Epithelial cell of esophagus (primary cell): ENCODE results near the gene DGKG.

Experiments used
- DNase-seq: peaks from one replicate; pipeline ENCODE4 v3.0.0; 2010; ENCODE audit warnings: low read depth
- H3K4me3 ChIP-seq: 2 replicates; pipeline ENCODE4 v1.5.1; 2011; ENCODE audit warnings: mild to moderate bottlenecking, low read length, control low read depth
- CTCF ChIP-seq: IDR thresholded peaks from 2 replicates; pipeline ENCODE4 v1.5.1; 2011; ENCODE audit warnings: low read depth, mild to moderate bottlenecking, low read length, control low read depth, inconsistent platforms; ENCODE audit not compliant: insufficient read depth; ENCODE audit errors: missing control alignments

The DGKG gene

GRCh38 chr3:186290796-186291195 is 71.2 kb downstream of the DGKG start:
- TF ChIP-seq CTCF = no peak
- DNase-seq = no peak
- H3K4me3 ChIP-seq = no peak overlapping the region

- no peak overlapping the region for H3K4me3 ChIP-seq
- TF ChIP-seq CTCF = no peak
- peak; percentile 15 for DNase-seq
Observed at GRCh38 chr3:186287711-186288110, 74.3 kb downstream of the DGKG start.

- DNase-seq = no peak
- no peak overlapping the region for H3K4me3 ChIP-seq
- no peak for TF ChIP-seq CTCF
Observed at GRCh38 chr3:186286114-186286513, 75.9 kb downstream of the DGKG start.

GRCh38 chr3:186284661-186285060 is 77.4 kb downstream of the DGKG start:
- DNase-seq = no peak
- no peak overlapping the region for H3K4me3 ChIP-seq
- TF ChIP-seq CTCF = no peak

GRCh38 chr3:186284349-186284652 is 77.7 kb downstream of the DGKG start:
- H3K4me3 ChIP-seq = no peak overlapping the region
- no peak for TF ChIP-seq CTCF
- DNase-seq = no peak

- no peak overlapping the region for H3K4me3 ChIP-seq
- no peak for TF ChIP-seq CTCF
- DNase-seq = peak; percentile 64
Observed at GRCh38 chr3:186283651-186284348, 78.2 kb downstream of the DGKG start.

- H3K4me3 ChIP-seq = no peak overlapping the region
- DNase-seq = peak; percentile 28
- TF ChIP-seq CTCF = no peak
Observed at GRCh38 chr3:186283096-186283495, 78.9 kb downstream of the DGKG start.
